Endodermal cell (in vitro differentiated cells): ENCODE results near the gene CXCL16. TPM values are rescaled to one million over a fixed set of nuclear protein-coding genes. Genes with fewer than 3 reads are reported as not detected.

ENCODE experiments used
- DNase-seq: peaks from one replicate; pipeline ENCODE4 v3.0.0-alpha.2; 2017
- H3K27ac ChIP-seq: 2 replicates; pipeline ENCODE4 v1.5.1; 2013; ENCODE audit warnings: mild to moderate bottlenecking, low read depth, low read length, moderate library complexity
- H3K27me3 ChIP-seq: 2 replicates; pipeline ENCODE4 v1.6.1; 2013; ENCODE audit warnings: mild to moderate bottlenecking, low read length, moderate library complexity; ENCODE audit not compliant: insufficient read depth, control insufficient read depth, poor library complexity, severe bottlenecking
- H3K36me3 ChIP-seq: 2 replicates; pipeline ENCODE4 v1.7.0; 2013; ENCODE audit warnings: mild to moderate bottlenecking, low read length, moderate library complexity; ENCODE audit not compliant: control insufficient read depth, insufficient read depth
- H3K4me1 ChIP-seq: one replicate; pipeline ENCODE4 v1.7.0; 2013; ENCODE audit warnings: low read length; ENCODE audit not compliant: control insufficient read depth, insufficient read depth
- H3K4me3 ChIP-seq: 2 replicates; pipeline ENCODE4 v1.5.1; 2013; ENCODE audit warnings: mild to moderate bottlenecking, low read length, moderate library complexity
- H3K9ac ChIP-seq: 2 replicates; pipeline ENCODE4 v1.6.1; 2013; ENCODE audit warnings: mild to moderate bottlenecking, low read length, moderate library complexity; ENCODE audit not compliant: poor library complexity, severe bottlenecking; ENCODE audit errors: extremely low read depth
- H3K9me3 ChIP-seq: 2 replicates; pipeline ENCODE4 v1.6.1; 2013; ENCODE audit warnings: mild to moderate bottlenecking, low read length, moderate library complexity; ENCODE audit not compliant: control insufficient read depth
- H3K27ac Mint-ChIP-seq: 2 replicates; pipeline ENCODE4 v1.8.0; 2020; ENCODE audit warnings: mixed read lengths
- H3K27me3 Mint-ChIP-seq: 2 replicates; pipeline ENCODE4 v1.8.0; 2021; ENCODE audit warnings: mild to moderate bottlenecking, mixed read lengths; ENCODE audit not compliant: insufficient read depth
- H3K36me3 Mint-ChIP-seq: 2 replicates; pipeline ENCODE4 v1.8.0; 2020; ENCODE audit warnings: low read depth, mixed read lengths
- H3K4me1 Mint-ChIP-seq: 2 replicates; pipeline ENCODE4 v1.8.0; 2020; ENCODE audit warnings: mixed read lengths
- H3K4me3 Mint-ChIP-seq: 2 replicates; pipeline ENCODE4 v1.8.0; 2020; ENCODE audit warnings: mild to moderate bottlenecking, moderate library complexity, mixed read lengths
- H3K9me3 Mint-ChIP-seq: 2 replicates; pipeline ENCODE4 v1.8.0; 2020; ENCODE audit warnings: mild to moderate bottlenecking, mixed read lengths
- CTCF ChIP-seq: fragments of 200-600 bp; sonication (generic); conservative IDR thresholded peaks from 2 replicates; pipeline ENCODE4 v1.5.0; 2021; ENCODE audit warnings: antibody characterized with exemption, mild to moderate bottlenecking
- WGBS, 2 experiments: methylation state at CpG; one replicate each; pipeline versions ENCODE4 v1.1.5 to v1.1.7; 2013; ENCODE audit warnings: missing lambda C conversion rate in 2 of 2, mixed read lengths in 1 of 2; ENCODE audit not compliant: insufficient coverage in 1 of 2, insufficient read length in 1 of 2; 5-methylcytosine and 5-hydroxymethylcytosine counted together
- long read RNA-seq, 4 experiments: library from polyadenylated mRNA in 2 of 4; library from RNA in 1 of 4; library from capped mRNA in 1 of 4; stranded (forward) in 3 of 4; unstranded in 1 of 4; transcript quantifications; one replicate each; pipeline ENCODE4 v2.0.0, GENCODE V29; 2020 to 2021; ENCODE audit warnings: inconsistent platforms in 1 of 4
- polyA plus RNA-seq, 2 experiments: library from polyadenylated mRNA; stranded (reverse); fragments of 50-300 nt; gene quantifications; one replicate each; pipeline ENCODE4 v1.2.3, GENCODE V29; 2013
- total RNA-seq, 2 donors: library from RNA; stranded (reverse); fragmentation: NEBNext Ultra II Directional in 1 of 2; extraction: Animal tissue kit (Norgen Biotek cat#: 25700) in 1 of 2; gene quantifications; 2 replicates in 1 of 2; 3 replicates in 1 of 2; pipeline ENCODE4 v1.2.1, GENCODE V29; 2021

CXCL16 gene
- under 1 TPM; 0.60 to 0.73 TPM for total RNA-seq
- polyA plus RNA-seq (2013, experiment 1 of 2), result 0.28 TPM
- not detected for polyA plus RNA-seq (2013, experiment 2 of 2)
- long read RNA-seq, experiment 1, result 0 reads
- long read RNA-seq, experiment 2, partial matches to known transcripts, result 0 of 1 reads
- long read RNA-seq, experiment 2, other reads (novel, unspliced or antisense), result 0 of 1 reads
- long read RNA-seq, experiment 3, transcript CXCL16-201 (6 exons, 2,222 nt), result major isoform, 6 of 7 reads
- long read RNA-seq, experiment 3, partial matches to known transcripts, result 0 of 7 reads
- long read RNA-seq, experiment 3, other reads (novel, unspliced or antisense), result 0 of 7 reads
- long read RNA-seq, experiment 4, result 0 reads

GRCh38 chr17:4739122-4740024 is at the start of gene CXCL16, which contains the start of gene ZMYND15:
CXCL16 (minus strand) TSS chr17:4739928; CDS start chr17:4739339, 589 bp downstream.
ZMYND15 (plus strand) TSS chr17:4739833; CDS start chr17:4740549, 716 bp downstream.
- Histone ChIP-seq H3K9me3 (no peaks in the 10 kb centered on the region), H3K27me3 (peaks cover 98% of the 10 kb centered on the region), H3K27ac (no peak within 1 kb of the TSS), H3K4me1 (peaks cover 5% of the 10 kb centered on the region), H3K4me3 (peak within 1 kb of the TSS; percentile 75), H3K36me3 (no peaks in the 10 kb centered on the region), H3K9ac (no peak within 1 kb of the TSS)
- Mint-ChIP-seq H3K36me3 (no peaks in the 10 kb centered on the region), H3K4me1 (peaks cover 8% of the 10 kb centered on the region), H3K27me3 (peaks cover 95% of the 10 kb centered on the region), H3K4me3 (peak within 1 kb of the TSS; percentile 51), H3K27ac (no peak within 1 kb of the TSS), H3K9me3 (no peaks in the 10 kb centered on the region)
- TF ChIP-seq CTCF, result no peak
- WGBS, 2 experiments, result 1 to 2% methylated on average over 20 to 100 of the region's 100 CpGs
- peak; percentile 83 for DNase-seq

GRCh38 chr17:4788807-4789700 is 49.3 kb upstream of the CXCL16 start, which contains the start of gene GLTPD2:
GLTPD2 (plus strand) TSS chr17:4788964; CDS start chr17:4789012, 48 bp downstream.
- H3K9ac ChIP-seq, result peak within 1 kb of the TSS; percentile 67
- peaks cover 75% of the 10 kb centered on the region for H3K27me3 Mint-ChIP-seq
- H3K27me3 ChIP-seq, result peaks cover 76% of the 10 kb centered on the region
- no peak for TF ChIP-seq CTCF
- WGBS, 2 experiments, result 5 to 6% methylated on average over 25 to 62 of the region's 62 CpGs
- no peaks in the 10 kb centered on the region for H3K36me3 ChIP-seq
- H3K9me3 ChIP-seq, result no peaks in the 10 kb centered on the region
- no peaks in the 10 kb centered on the region for H3K9me3 Mint-ChIP-seq
- no peaks in the 10 kb centered on the region for H3K36me3 Mint-ChIP-seq
- no peak within 1 kb of the TSS for H3K27ac Mint-ChIP-seq
- peak; percentile 83 for DNase-seq
- H3K4me3 ChIP-seq, result peak within 1 kb of the TSS; percentile 91
- peak within 1 kb of the TSS; percentile 67 for H3K4me3 Mint-ChIP-seq
- H3K4me1 Mint-ChIP-seq, result peaks cover 6% of the 10 kb centered on the region
- H3K27ac ChIP-seq, result no peak within 1 kb of the TSS
- no peaks in the 10 kb centered on the region for H3K4me1 ChIP-seq
